K562 (cell line): ENCODE measurements around the gene LSS. TPM values are rescaled to one million over a fixed set of nuclear protein-coding genes. Genes with fewer than 3 reads are reported as not detected.
A peak's percentile ranks its signal among the peaks of the same experiment; 100 is the strongest.

ENCODE experiments used
- ATAC-seq: fragments of 200-7000 bp; cut with Tn5 transposase; 3 replicates; pipeline ENCODE4 v1.9.1; 2020; ENCODE audit warnings: moderate library complexity
- BruUV-seq: library from RNA; stranded (reverse); fragments of 400-500 nt; replicated peaks from 2 replicates; lab custom pipeline; 2021; lab: Mats Ljungman, UMichigan
- CTCF ChIA-PET: fragments of 300-600 bp; formaldehyde crosslinking; extraction: SDS; loops from one replicate; lab custom pipeline; 2021; ENCODE audit warnings: low intra/inter-chr PET ratio; lab: Yijun Ruan, JAX
- POLR2A ChIA-PET: fragments of 300-600, 350-650 bp; sonication (Branson Sonifier 250); formaldehyde crosslinking; extraction: SDS; loops from one replicate; lab custom pipeline; 2021; ENCODE audit warnings: antibody characterized with exemption, inconsistent platforms; lab: Yijun Ruan, JAX
- DNase-seq, 4 experiments: peaks; one replicate each; pipeline versions ENCODE4 v3.0.0 to v3.0.0-alpha.2; 2011 to 2018; ENCODE audit warnings: low spot score in 3 of 4, mixed read lengths in 3 of 4; ENCODE audit errors: extremely low read depth in 1 of 4
- FAIRE-seq: peaks from 2 replicates; lab custom pipeline; 2011; peaks lifted over from hg19 to GRCh38; lab: Jason Lieb, UNC
- H2AFZ ChIP-seq: 2 replicates; pipeline ENCODE4 v1.6.0; 2011; ENCODE audit warnings: low read depth, low read length, control low read depth, inconsistent platforms
- H3K27ac ChIP-seq: fragments of 200-600 bp; 3 replicates; pipeline ENCODE4 v1.8.0; 2011; ENCODE audit warnings: low read depth, mild to moderate bottlenecking, control low read depth, inconsistent platforms, low read length, moderate library complexity, mixed read lengths; ENCODE audit errors: extremely low read depth
- H3K27me3 ChIP-seq, 2 experiments: fragments of 300-600 bp in 1 of 2; 2 replicates in 1 of 2; 3 replicates in 1 of 2; pipeline versions ENCODE4 v1.6.0 to v1.8.0; 2011; ENCODE audit warnings: inconsistent platforms in 2 of 2, low read length in 2 of 2, mild to moderate bottlenecking in 1 of 2, mixed read lengths in 1 of 2, moderate library complexity in 1 of 2; ENCODE audit not compliant: control insufficient read depth in 2 of 2, insufficient read depth in 2 of 2
- H3K36me3 ChIP-seq: fragments of 300-600 bp; 3 replicates; pipeline ENCODE4 v1.8.0; 2011; ENCODE audit warnings: mild to moderate bottlenecking, low read length, inconsistent platforms; ENCODE audit not compliant: control insufficient read depth, insufficient read depth
- H3K4me1 ChIP-seq, 2 experiments: fragments of 200-600 bp in 1 of 2; replicated peaks in 1 of 2; 2 replicates in 1 of 2; 3 replicates in 1 of 2; pipeline versions ENCODE4 v1.5.1 to v1.8.0; 2011; ENCODE audit warnings: inconsistent platforms in 2 of 2, low read length in 2 of 2, mild to moderate bottlenecking in 1 of 2, mixed read lengths in 1 of 2, moderate library complexity in 1 of 2; ENCODE audit not compliant: control insufficient read depth in 2 of 2, insufficient read depth in 2 of 2
- H3K4me2 ChIP-seq: 2 replicates; pipeline ENCODE4 v1.6.1; 2011; ENCODE audit warnings: low read length, control low read depth, inconsistent platforms, mixed read lengths; ENCODE audit not compliant: insufficient read depth
- H3K4me3 ChIP-seq: fragments of 200-600 bp; sonication (generic), shearing (Covaris generic); 2 replicates; pipeline ENCODE4 v1.5.1; 2016; ENCODE audit warnings: control low read depth, inconsistent platforms
- H3K79me2 ChIP-seq: fragments of 200-600 bp; 3 replicates; pipeline ENCODE4 v1.8.0; 2011; ENCODE audit warnings: low read length, inconsistent platforms; ENCODE audit not compliant: control insufficient read depth, insufficient read depth
- H3K9ac ChIP-seq, 2 experiments: 2 replicates each; pipeline versions ENCODE4 v1.6.0 to v1.6.1; 2011; ENCODE audit warnings: low read depth in 2 of 2, low read length in 2 of 2, control low read depth in 1 of 2, inconsistent platforms in 1 of 2, mild to moderate bottlenecking in 1 of 2, mixed read lengths in 1 of 2; ENCODE audit not compliant: insufficient read depth in 1 of 2
- H3K9me1 ChIP-seq: one replicate; pipeline ENCODE4 v1.6.0; 2011; ENCODE audit warnings: inconsistent platforms, mild to moderate bottlenecking, low read length, moderate library complexity; ENCODE audit not compliant: control insufficient read depth, insufficient read depth
- H3K9me3 ChIP-seq: replicated peaks from 2 replicates; pipeline ENCODE4 v1.5.1; 2011; ENCODE audit warnings: low read depth, low read length, inconsistent platforms; ENCODE audit not compliant: control insufficient read depth, insufficient read depth
- H4K20me1 ChIP-seq: replicated peaks from 2 replicates; pipeline ENCODE4 v1.6.1; 2011; ENCODE audit warnings: low read length, inconsistent platforms, mixed read lengths; ENCODE audit not compliant: control insufficient read depth, insufficient read depth
- CREB3 ChIP-seq: fragments of 450-650 bp; conservative IDR thresholded peaks from 2 replicates; pipeline ENCODE4 v1.6.1; 2016; ENCODE audit warnings: missing genetic modification characterization, low read depth, mild to moderate bottlenecking, missing compliant biosample characterization, moderate library complexity
- DPF2 ChIP-seq: fragments of 450-650 bp; IDR thresholded peaks from 2 replicates; pipeline ENCODE4 v1.6.1; 2016
- E2F8 ChIP-seq: fragments of 450-650 bp; IDR thresholded peaks from 2 replicates; pipeline ENCODE4 v1.7.1; 2018; ENCODE audit warnings: mild to moderate bottlenecking, low read depth; ENCODE audit not compliant: partially characterized antibody
- ETV5 ChIP-seq: sonication (generic); formaldehyde crosslinking; IDR thresholded peaks from 2 replicates; pipeline ENCODE4 v1.4.0; 2020; ENCODE audit warnings: low read depth, mild to moderate bottlenecking, missing genetic modification reagents
- FUS ChIP-seq: fragments of 200-400 bp; formaldehyde crosslinking; optimal IDR thresholded peaks from 2 replicates; pipeline ENCODE3; 2017; ENCODE audit warnings: low read depth, low read length
- HOXB6 ChIP-seq: fragments of 250-450 bp; sonication (Bioruptor Pico); IDR thresholded peaks from 2 replicates; pipeline ENCODE4 v1.5.1; 2022; ENCODE audit warnings: mild to moderate bottlenecking, borderline replicate concordance
- MBD1 ChIP-seq: fragments of 250-450 bp; sonication (Bioruptor Pico); IDR thresholded peaks from 2 replicates; pipeline ENCODE4 v1.8.0; 2022; ENCODE audit warnings: inconsistent platforms
- SAFB2 ChIP-seq: fragments of 200-400 bp; formaldehyde crosslinking; IDR thresholded peaks from 2 replicates; pipeline ENCODE4 v1.6.1; 2018; ENCODE audit warnings: borderline replicate concordance, low read length, low read depth, moderate library complexity; ENCODE audit not compliant: severe bottlenecking
- ZNF592 ChIP-seq: fragments of 450-650 bp; IDR thresholded peaks from 2 replicates; pipeline ENCODE4 v1.6.1; 2017; ENCODE audit warnings: antibody characterized with exemption, mild to moderate bottlenecking
- WGBS: fragments of 100-300 bp; shearing (Covaris generic); methylation state at CpG from one replicate; pipeline ENCODE4 v1.1.6; 2016; ENCODE audit warnings: low coverage, mixed read lengths; ENCODE audit not compliant: insufficient coverage; ENCODE audit errors: missing lambda C conversion rate; 5-methylcytosine and 5-hydroxymethylcytosine counted together
- in situ Hi-C: fragments of 300-500 bp; cut with MboI; formaldehyde crosslinking; loops from 4 replicates; pipeline ENCODE4 v1.15.0; 2018; ENCODE audit warnings: inconsistent platforms, mixed read lengths
- intact Hi-C: fragments of 100-400 bp; cut with micrococcal nuclease; formaldehyde crosslinking; loops from 2 replicates; pipeline ENCODE4 v1.14.2; 2022
- polyA plus RNA-seq, 8 experiments: library from polyadenylated mRNA; depleted of rRNA in 4 of 8; stranded (reverse) in 5 of 8; unstranded in 3 of 8; fragments of >200 nt; fragmentation: Nextera tagmentation in 2 of 8; fragmentation: Illumina TruSeq in 1 of 8; extraction: Ambion mirVana in 2 of 8; extraction: Trizol in 1 of 8; gene quantifications; 2 replicates each; pipeline versions ENCODE4 v1.2.1 to v1.2.3, GENCODE V29; 2011 to 2014; ENCODE audit warnings: inconsistent platforms in 1 of 8, missing spikeins in 1 of 8
- total RNA-seq, 7 experiments: library from RNA; depleted of rRNA in 6 of 7; stranded (reverse); fragments of >200 nt in 6 of 7; fragmentation: Illumina TruSeq in 2 of 7; extraction: Trizol in 2 of 7; gene quantifications; 2 replicates each; pipeline versions ENCODE4 v1.2.1 to v1.2.3, GENCODE V29; 2011 to 2021; ENCODE audit warnings: low replicate concordance in 1 of 7

The LSS gene
- total and polyA plus RNA-seq, 9 of the 15 experiments (the other 6 are each of a cell fraction or from before 2014, with no cell fraction given) = 2.2 to 89.5 (median 37.4) TPM

- Histone ChIP-seq H3K9ac (peak overlapping the region; percentile 68 to 87), H3K36me3 (peaks cover 20% of the 10 kb centered on the region; the same call in 2 of the 3 replicates), H3K4me1 (peaks cover 15 to 78% of the 10 kb centered on the region in 2 experiments), H3K9me3 (no peaks in the 10 kb centered on the region), H3K4me2 (peak overlapping the region; percentile 75), H3K9me1 (no peaks in the 10 kb centered on the region), H2AFZ (peak overlapping the region; percentile 86), H3K79me2 (no peaks in the 10 kb centered on the region; the same call in 2 of the 3 replicates), H3K27me3 (no peaks in the 10 kb centered on the region), H3K4me3 (peak overlapping the region; percentile 14; the same call in 1 of the 2 replicates), H4K20me1 (no peaks in the 10 kb centered on the region), H3K27ac (peak overlapping the region; percentile 74)
- in situ Hi-C loops = no loop called here
- intact Hi-C loops = loop anchor here (2.0 to 5.0 kb wide), 3 partner anchors 35 to 74 kb away; partner anchors contain the start of gene LSS
- CTCF ChIA-PET = no interaction called here
- ATAC-seq (peak; percentile 94), FAIRE-seq (peak; percentile 92), DNase-seq (peak; percentile 92 to 96 (median 96))
- no TSS peak for BruUV-seq
- 19% methylated on average over 27 of the region's 33 CpGs for WGBS
- POLR2A ChIA-PET = interaction anchor here (0.6 to 2.1 kb wide), 10 partner anchors 10 to 1023 kb away, joined by 3 to 16 read pairs (median 4); partner anchors contain the start of gene PRMT2
- no peak for TF ChIP-seq E2F8
- TF ChIP-seq DPF2 = peak; percentile 87
- no peak for TF ChIP-seq FUS
- TF ChIP-seq HOXB6 (CRISPR knock-in tag) = no peak
- TF ChIP-seq ETV5 (CRISPR knock-in tag) = peak; percentile 87
- no peak for TF ChIP-seq SAFB2
- TF ChIP-seq ZNF592 = peak; percentile 83
- no peak for TF ChIP-seq CREB3 (tag)
- no peak for TF ChIP-seq MBD1 (CRISPR knock-in tag)
Measured at GRCh38 chr21:46153247-46154154, 75.1 kb downstream of the LSS start.
